Mucosa of descending colon (tissue), 3 donors: ENCODE results near the gene ZNF585A. TPM values are rescaled to one million over a fixed set of nuclear protein-coding genes. Genes with fewer than 3 reads are reported as not detected.
"Not testable (repeated sequence)": the region's sequence is repeated elsewhere in the genome, so short reads cannot be mapped to it uniquely, and the experiment has no call there.

Source experiments
- ATAC-seq: fragments of 200-7000 bp; cut with Tn5 transposase; one replicate; pipeline ENCODE4 v1.9.1; 2020; ENCODE audit warnings: mild to moderate bottlenecking, moderate library complexity
- DNase-seq, 3 donors: peaks; one replicate each; pipeline ENCODE4 v3.0.0-alpha.2; 2020
- H3K36me3 ChIP-seq: fragments of 200-600 bp; one replicate; pipeline ENCODE4 v1.8.0; 2021; ENCODE audit warnings: low read depth, mild to moderate bottlenecking
- H3K4me1 ChIP-seq: fragments of 200-600 bp; one replicate; pipeline ENCODE4 v1.8.0; 2021; ENCODE audit warnings: low read depth, mild to moderate bottlenecking
- H3K4me3 ChIP-seq: fragments of 200-600 bp; one replicate; pipeline ENCODE4 v1.8.0; 2021; ENCODE audit warnings: mild to moderate bottlenecking
- H3K9me3 ChIP-seq: fragments of 200-600 bp; one replicate; pipeline ENCODE4 v1.8.0; 2021; ENCODE audit warnings: mild to moderate bottlenecking
- CTCF ChIP-seq: fragments of 200-600 bp; IDR thresholded peaks from one replicate; pipeline ENCODE4 v1.8.0; 2022; ENCODE audit warnings: antibody characterized with exemption, mild to moderate bottlenecking
- intact Hi-C, 2 donors: fragments of 100-400 bp; cut with DNase I in 1 of 2; cut with micrococcal nuclease in 1 of 2; formaldehyde crosslinking; loops; one replicate each; pipeline versions ENCODE4 v1.11.0 to v1.11.1; 2022; cut with DNase I, micrococcal nuclease
- total RNA-seq, 3 donors: library from RNA; stranded (reverse); fragmentation: NEBNext Ultra II Directional in 2 of 3; extraction: Animal tissue kit (Norgen Biotek cat#: 25700) in 2 of 3; gene quantifications; one replicate each; pipeline versions ENCODE4 v1.2.1 to v1.2.4, GENCODE V29; 2021 to 2023
- donor health status: DM: no; HTN: no; CAD: no; lungs with moderate emphysema.
- donor health status: DM: no; HTN: no; CAD: no.
- donor health status: DM: no; HTN: yes; CAD: no.

ZNF585A gene
- total RNA-seq, 3 donors from 2014 or later: 5.1 to 15.4 (median 10.1) TPM

- no peaks in the 10 kb centered on the region for H3K36me3 ChIP-seq
- H3K4me1 ChIP-seq: no peaks in the 10 kb centered on the region
- intact Hi-C loops: no loop called here
These were observed 24.3 kb downstream of the ZNF585A start for GRCh38 chr19:37148214-37148613.

GRCh38 chr19:37136111-37136510, 36.4 kb downstream of the ZNF585A start:
- Histone ChIP-seq H3K36me3 (no peaks in the 10 kb centered on the region), H3K4me3 (no peak overlapping the region), H3K4me1 (no peaks in the 10 kb centered on the region), H3K9me3 (peaks cover 100% of the 10 kb centered on the region)
- intact Hi-C loops: no loop called here
- DNase-seq (no peak), ATAC-seq (no peak)
- no peak for TF ChIP-seq CTCF

More at GRCh38 chr19:37148214-37148613, 24.3 kb downstream of the ZNF585A start:
- DNase-seq: no peak
- no peak for TF ChIP-seq CTCF
- Histone ChIP-seq H3K9me3 (peaks cover 91% of the 10 kb centered on the region), H3K4me3 (no peak overlapping the region)
- ATAC-seq: no peak

DNA sequence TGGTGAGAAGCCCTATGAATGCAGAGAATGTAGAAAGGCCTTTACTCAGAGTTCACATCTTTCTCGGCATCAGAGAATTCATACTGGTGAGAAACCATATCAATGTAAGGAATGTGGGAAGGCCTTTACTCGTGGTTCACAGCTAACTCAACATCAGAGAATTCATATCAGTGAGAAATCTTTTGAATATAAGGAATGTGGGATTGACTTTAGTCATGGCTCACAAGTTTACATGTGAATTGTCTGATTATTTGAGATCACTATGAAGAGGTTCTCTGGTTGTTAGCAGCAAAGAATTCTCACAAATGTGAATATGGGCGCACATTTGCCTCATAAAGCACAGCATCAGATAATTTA, 43.7 kb downstream of the ZNF585A start:
- peaks cover 100% of the 10 kb centered on the region for H3K9me3 ChIP-seq
- intact Hi-C loops: no loop called here

DNA sequence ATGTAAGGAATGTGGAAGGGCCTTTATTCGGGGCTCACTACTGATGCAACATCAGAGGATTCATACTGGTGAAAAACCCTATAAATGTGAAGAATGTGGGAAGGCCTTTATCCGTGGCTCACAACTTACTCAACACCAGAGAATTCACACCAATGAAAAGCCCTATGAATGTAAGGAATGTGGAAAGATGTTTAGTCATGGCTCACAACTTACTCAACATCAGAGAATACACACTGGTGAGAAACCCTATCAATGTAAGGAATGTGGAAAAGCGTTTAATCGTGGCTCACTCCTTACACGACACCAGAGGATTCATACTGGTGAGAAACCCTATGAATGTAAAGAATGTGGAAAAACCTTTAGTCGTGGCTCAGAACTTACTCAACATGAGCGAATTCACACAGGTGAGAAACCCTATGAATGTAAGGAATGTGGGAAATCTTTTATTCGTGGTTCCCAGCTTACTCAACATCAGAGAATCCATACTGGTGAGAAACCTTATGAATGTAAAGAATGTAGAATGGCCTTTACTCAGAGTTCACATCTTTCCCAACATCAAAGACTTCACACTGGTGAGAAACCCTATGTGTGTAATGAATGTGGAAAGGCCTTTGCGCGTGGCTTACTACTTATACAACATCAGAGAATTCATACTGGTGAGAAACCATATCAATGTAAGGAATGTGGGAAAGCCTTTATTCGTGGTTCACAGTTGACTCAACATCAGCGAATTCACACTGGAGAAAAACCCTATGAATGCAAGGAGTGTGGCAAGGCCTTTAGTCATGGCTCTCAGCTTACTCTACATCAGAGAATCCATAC, 44.3 kb downstream of the ZNF585A start:
- ATAC-seq (no peak), DNase-seq (no peak)
- peaks cover 100% of the 10 kb centered on the region for H3K9me3 ChIP-seq
- no peak for TF ChIP-seq CTCF
- no peak overlapping the region for H3K4me3 ChIP-seq
- no peaks in the 10 kb centered on the region for H3K4me1 ChIP-seq
- intact Hi-C loops: no loop called here
- peaks cover 7% of the 10 kb centered on the region for H3K36me3 ChIP-seq

More for the DNA sequence above, 43.7 kb downstream of the ZNF585A start:
- no peak overlapping the region for H3K4me3 ChIP-seq
- DNase-seq (no peak), ATAC-seq (no peak)
- H3K4me1 ChIP-seq: no peaks in the 10 kb centered on the region
- no peak for TF ChIP-seq CTCF
- H3K36me3 ChIP-seq: peaks cover 7% of the 10 kb centered on the region

- ATAC-seq, intact Hi-C loops: not testable (repeated sequence)
- H3K9me3 ChIP-seq: peaks cover 81% of the 10 kb centered on the region
These were observed 50.4 kb downstream of the ZNF585A start for GRCh38 chr19:37122093-37122492.

DNA sequence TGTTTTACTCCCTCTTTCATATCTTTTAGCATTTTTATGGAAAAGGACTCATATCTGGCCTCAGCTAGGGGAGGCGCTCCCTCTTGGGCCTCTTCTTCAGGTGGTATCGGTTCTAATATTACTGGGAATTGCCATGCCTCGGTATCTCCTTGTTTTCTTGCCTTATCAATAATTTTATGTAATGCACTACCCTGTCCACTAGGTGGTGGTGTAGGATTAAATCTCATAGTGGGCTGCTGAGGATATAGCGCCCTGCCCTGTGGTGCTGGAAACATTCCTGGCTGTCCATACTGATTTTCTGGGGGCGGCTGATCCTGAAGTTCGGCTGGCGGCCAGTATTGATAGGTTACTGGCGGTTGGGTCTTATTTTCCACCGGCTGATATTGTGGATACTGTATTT, 58.5 kb downstream of the ZNF585A start:
- Histone ChIP-seq H3K36me3 (no peaks in the 10 kb centered on the region), H3K4me1 (no peaks in the 10 kb centered on the region), H3K9me3 (peaks cover 90% of the 10 kb centered on the region), H3K4me3 (no peak overlapping the region)
- intact Hi-C loops: no loop called here
- DNase-seq (no peak), ATAC-seq (no peak)
- no peak for TF ChIP-seq CTCF

More at GRCh38 chr19:37122093-37122492, 50.4 kb downstream of the ZNF585A start:
- H3K4me1 ChIP-seq, DNase-seq, H3K36me3 ChIP-seq, H3K4me3 ChIP-seq: not testable (repeated sequence)

- peaks cover 97% of the 10 kb centered on the region for H3K9me3 ChIP-seq
- H3K36me3 ChIP-seq, ATAC-seq, H3K4me3 ChIP-seq, DNase-seq, H3K4me1 ChIP-seq, intact Hi-C loops: not testable (repeated sequence)
These were observed 60.7 kb downstream of the ZNF585A start for GRCh38 chr19:37111753-37112152.

- H3K36me3 ChIP-seq, H3K4me3 ChIP-seq, DNase-seq, ATAC-seq, intact Hi-C loops, H3K4me1 ChIP-seq: not testable (repeated sequence)
- H3K9me3 ChIP-seq: peaks cover 89% of the 10 kb centered on the region
These were observed 68.4 kb downstream of the ZNF585A start for GRCh38 chr19:37104135-37104534.
